RWPE2 (cell line): ENCODE results near the gene USP7.

Experiments
- ATAC-seq: fragments of 200-7000 bp; cut with Tn5 transposase; 3 replicates; pipeline ENCODE4 v1.9.1; 2021; ENCODE audit warnings: low read depth
- DNase-seq: peaks from one replicate; pipeline ENCODE4 v3.0.0-alpha.2; 2020; ENCODE audit warnings: low spot score
- H3K27ac ChIP-seq: fragments of 450-650 bp; 2 replicates; pipeline ENCODE4 v1.5.1; 2017; ENCODE audit warnings: mild to moderate bottlenecking; ENCODE audit not compliant: poor library complexity, severe bottlenecking
- H3K27me3 ChIP-seq: fragments of 250-450 bp; sonication (Bioruptor Pico); 2 replicates; pipeline ENCODE4 v1.5.1; 2021; ENCODE audit warnings: mild to moderate bottlenecking, moderate library complexity; ENCODE audit not compliant: insufficient read depth, poor library complexity, severe bottlenecking
- H3K36me3 ChIP-seq: fragments of 250-450 bp; sonication (Bioruptor Pico); 2 replicates; pipeline ENCODE4 v1.5.1; 2020; ENCODE audit warnings: low read depth, mild to moderate bottlenecking, moderate library complexity
- H3K4me1 ChIP-seq: fragments of 250-450 bp; sonication (Bioruptor Pico); 2 replicates; pipeline ENCODE4 v1.5.1; 2021; ENCODE audit warnings: mild to moderate bottlenecking, moderate library complexity; ENCODE audit not compliant: insufficient read depth, poor library complexity, severe bottlenecking
- H3K4me3 ChIP-seq: fragments of 250-450 bp; sonication (Bioruptor Pico); 2 replicates; pipeline ENCODE4 v1.5.1; 2021; ENCODE audit warnings: mild to moderate bottlenecking, moderate library complexity; ENCODE audit not compliant: severe bottlenecking
- H3K9me3 ChIP-seq: fragments of 250-450 bp; sonication (Bioruptor Pico); 2 replicates; pipeline ENCODE4 v1.5.1; 2021; ENCODE audit warnings: mild to moderate bottlenecking, moderate library complexity; ENCODE audit not compliant: severe bottlenecking
- CTCF ChIP-seq: fragments of 450-650 bp; IDR thresholded peaks from one replicate; pipeline ENCODE4 v1.5.1; 2017; ENCODE audit warnings: mild to moderate bottlenecking, moderate library complexity; ENCODE audit not compliant: poor library complexity, severe bottlenecking

USP7 gene

GRCh38 chr16:8929086-8929748 lies 34.5 kb downstream of the USP7 start:
- H3K36me3 ChIP-seq: peaks cover 40% of the 10 kb centered on the region
- H3K27ac ChIP-seq: no peak overlapping the region
- DNase-seq: no peak
- TF ChIP-seq CTCF: no peak
- H3K27me3 ChIP-seq: no peaks in the 10 kb centered on the region
- no peaks in the 10 kb centered on the region for H3K9me3 ChIP-seq
- no peaks in the 10 kb centered on the region for H3K4me1 ChIP-seq
- ATAC-seq: no peak
- H3K4me3 ChIP-seq: no peak overlapping the region

- no peaks in the 10 kb centered on the region for H3K27me3 ChIP-seq
- no peaks in the 10 kb centered on the region for H3K9me3 ChIP-seq
- no peak overlapping the region for H3K4me3 ChIP-seq
- no peaks in the 10 kb centered on the region for H3K4me1 ChIP-seq
- DNase-seq (no peak), ATAC-seq (no peak)
- peaks cover 47% of the 10 kb centered on the region for H3K36me3 ChIP-seq
- no peak for TF ChIP-seq CTCF
- no peak overlapping the region for H3K27ac ChIP-seq
Measured at GRCh38 chr16:8928467-8928957, 35.2 kb downstream of the USP7 start.

- H3K4me1 ChIP-seq: no peaks in the 10 kb centered on the region
- H3K27me3 ChIP-seq: no peaks in the 10 kb centered on the region
- TF ChIP-seq CTCF: no peak
- H3K36me3 ChIP-seq: peaks cover 61% of the 10 kb centered on the region
- no peak overlapping the region for H3K27ac ChIP-seq
- ATAC-seq (no peak), DNase-seq (no peak)
- H3K4me3 ChIP-seq: no peak overlapping the region
- H3K9me3 ChIP-seq: no peaks in the 10 kb centered on the region
Measured at GRCh38 chr16:8926827-8927226, 36.9 kb downstream of the USP7 start.

GRCh38 chr16:8925455-8925854 lies 38.3 kb downstream of the USP7 start:
- no peaks in the 10 kb centered on the region for H3K27me3 ChIP-seq

More at GRCh38 chr16:8925455-8925854, 38.3 kb downstream of the USP7 start:
- Histone ChIP-seq H3K9me3 (no peaks in the 10 kb centered on the region), H3K4me1 (no peaks in the 10 kb centered on the region), H3K4me3 (no peak overlapping the region), H3K27ac (no peak overlapping the region), H3K36me3 (peaks cover 74% of the 10 kb centered on the region)
- no peak for TF ChIP-seq CTCF
- ATAC-seq (no peak), DNase-seq (no peak)
